ENCODE measurements around the gene KIF2C.
"Not testable (repeated sequence)": the region's sequence is repeated elsewhere in the genome, so short reads cannot be mapped to it uniquely, and the experiment has no call there.

KIF2C gene

GRCh38 chr1:44720281-44720680, 19.4 kb upstream of the KIF2C start:
- no peak for DNase-seq

GRCh38 chr1:44721485-44722361, 17.9 kb upstream of the KIF2C start:
- DNase-seq = peak; percentile 89

GRCh38 chr1:44723064-44723463, 16.6 kb upstream of the KIF2C start:
- DNase-seq = no peak

GRCh38 chr1:44723496-44724295, 15.9 kb upstream of the KIF2C start:
- peak; percentile 58 for DNase-seq

- DNase-seq = no peak
Measured at GRCh38 chr1:44724296-44724954, 15.2 kb upstream of the KIF2C start.

GRCh38 chr1:44724955-44725698, 14.5 kb upstream of the KIF2C start:
- DNase-seq = no peak

- DNase-seq = peak; percentile 90
Measured at GRCh38 chr1:44730741-44731512, 8.7 kb upstream of the KIF2C start, which contains the start of gene RNU5D-1. TSS of gene RNU5D-1 (minus strand) at chr1:44731170.

- DNase-seq = no peak
Measured at GRCh38 chr1:44733365-44733764, 6.3 kb upstream of the KIF2C start.

- DNase-seq = no peak
Measured at GRCh38 chr1:44733784-44734183, 5.9 kb upstream of the KIF2C start.

GRCh38 chr1:44735992-44736391, 3.6 kb upstream of the KIF2C start:
- DNase-seq = no peak

- not testable (repeated sequence) for DNase-seq
Measured at GRCh38 chr1:44738953-44739306, 707 bp upstream of the KIF2C start.

GRCh38 chr1:44740179-44740617, 561 bp downstream of the KIF2C start:
- DNase-seq = no peak

- DNase-seq = no peak
Measured at GRCh38 chr1:44743211-44743610, 3.6 kb downstream of the KIF2C start.

- no peak for DNase-seq
Measured at GRCh38 chr1:44747878-44748277, 8.2 kb downstream of the KIF2C start.

GRCh38 chr1:44757420-44757819, 17.8 kb downstream of the KIF2C start:
- DNase-seq = no peak

- DNase-seq = no peak
Measured at GRCh38 chr1:44759077-44759476, 19.4 kb downstream of the KIF2C start.

GRCh38 chr1:44760876-44761275, 21.2 kb downstream of the KIF2C start:
- no peak for DNase-seq

- DNase-seq = not testable (repeated sequence)
Measured at GRCh38 chr1:44766421-44766820, 26.8 kb downstream of the KIF2C start.

GRCh38 chr1:44775078-44775929, 35.7 kb downstream of the KIF2C start, which contains the start of gene RPS8:
TSS of gene RPS8 (plus strand) at chr1:44775540. CDS start at chr1:44775597, 57 bp downstream.
- DNase-seq = peak; percentile 87

GRCh38 chr1:44775930-44776729, 36.5 kb downstream of the KIF2C start:
- DNase-seq = peak; percentile 48
